ENCODE results near the gene TRMT1L.

TRMT1L gene

GRCh38 chr1:185068341-185068740 is 88.4 kb downstream of the TRMT1L start:
- no peak for TF ChIP-seq CTCF (IDR thresholded peaks at IDR 0.05; ENCODE audit: low read depth, low read length)
- no peak overlapping the region for H3K4me3 ChIP-seq (replicated peaks in 1 of 2; ENCODE audit: low read depth in 2 of 2, low read length in 2 of 2)
- no peak for DNase-seq (ENCODE audit: low read depth in 2 of 2)

Measured in cardiac fibroblast (primary cell).